Tibial nerve (tissue), 4 donors: Measurements from ENCODE around the gene WDR88. TPM values are rescaled to one million over a fixed set of nuclear protein-coding genes. Genes with fewer than 3 reads are reported as not detected.
A peak's percentile ranks its signal among the peaks of the same experiment; 100 is the strongest.

ENCODE experiments used
- DNase-seq, 2 donors: peaks; one replicate each; pipeline ENCODE4 v3.0.0-alpha.2; 2019; ENCODE audit warnings: low spot score in 2 of 2
- H3K27ac ChIP-seq, 4 donors: fragments of 200-600 bp; sonication (generic) in 3 of 4; one replicate each; pipeline ENCODE4 v1.5.1; 2017 to 2019; ENCODE audit warnings: mild to moderate bottlenecking in 1 of 4
- H3K27me3 ChIP-seq, 2 donors: fragments of 200-600 bp; sonication (generic) in 1 of 2; one replicate each; pipeline versions ENCODE4 v1.5.1 to v1.6.0; 2017 to 2019
- H3K36me3 ChIP-seq, 3 donors: fragments of 200-600 bp; sonication (generic); one replicate each; pipeline ENCODE4 v1.5.1; 2018 to 2019
- H3K4me1 ChIP-seq, 4 donors: fragments of 200-600 bp; sonication (generic) in 3 of 4; one replicate each; pipeline ENCODE4 v1.5.1; 2017 to 2019
- H3K4me3 ChIP-seq, 4 donors: fragments of 200-600 bp; sonication (generic) in 3 of 4; one replicate each; pipeline ENCODE4 v1.5.1; 2017 to 2019; ENCODE audit warnings: mild to moderate bottlenecking in 1 of 4, moderate library complexity in 1 of 4
- H3K9me3 ChIP-seq, 4 donors: fragments of 200-600 bp; sonication (generic) in 3 of 4; one replicate each; pipeline ENCODE4 v1.5.1; 2017 to 2019
- CTCF ChIP-seq, 5 experiments: fragments of 200-600 bp in 3 of 5; fragments of 450-650 bp in 2 of 5; sonication (generic) in 3 of 5; IDR thresholded peaks; one replicate each; pipeline ENCODE4 v1.5.1; 2016 to 2019; ENCODE audit warnings: antibody characterized with exemption in 5 of 5, mild to moderate bottlenecking in 3 of 5, moderate library complexity in 2 of 5
- EP300 ChIP-seq, 2 donors: sonication (generic); formaldehyde crosslinking; IDR thresholded peaks; one replicate each; pipeline ENCODE4 v1.6.1; 2017; ENCODE audit warnings: antibody characterized with exemption in 2 of 2, mild to moderate bottlenecking in 1 of 2
- POLR2A ChIP-seq, 2 donors: fragments of 450-650 bp; IDR thresholded peaks; one replicate each; pipeline ENCODE4 v1.6.1; 2017; ENCODE audit warnings: antibody characterized with exemption in 2 of 2, mild to moderate bottlenecking in 2 of 2, moderate library complexity in 2 of 2
- WGBS, 2 donors: methylation state at CpG; one replicate each; pipeline ENCODE4 v1.1.5; 2018; 5-methylcytosine and 5-hydroxymethylcytosine counted together
- total RNA-seq, 4 donors: library from RNA; depleted of rRNA; stranded (reverse); fragments of >200 nt; gene quantifications; one replicate each; pipeline ENCODE4 v1.1.0, GENCODE V29; 2016

Gene WDR88
- total RNA-seq, 4 donors from 2014 or later = not detected

GRCh38 chr19:33195645-33196347 lies 63.9 kb downstream of the WDR88 start:
- 58 to 79% methylated on average over 6 to 13 of the region's 17 CpGs for WGBS, 2 donors
- Histone ChIP-seq H3K4me1 (peaks cover 0 to 23% (median 7%) of the 10 kb centered on the region in 4 donors), H3K4me3 (peak overlapping the region in 2 of 4 donors; percentile 51 to 88), H3K27me3 (no peaks in the 10 kb centered on the region), H3K9me3 (no peaks in the 10 kb centered on the region), H3K27ac (peak overlapping the region in 2 of 4 donors; percentile 31 to 86), H3K36me3 (peaks cover 0 to 38% (median 0%) of the 10 kb centered on the region in 3 donors)
- TF ChIP-seq CTCF (IDR thresholded peaks at IDR 0.05) = no peak
- no peak for TF ChIP-seq EP300 (IDR thresholded peaks at IDR 0.05)
- TF ChIP-seq POLR2A (IDR thresholded peaks at IDR 0.05) = no peak
- DNase-seq = no peak

- TF ChIP-seq POLR2A (IDR thresholded peaks at IDR 0.05) = no peak
- H3K27me3 ChIP-seq = no peaks in the 10 kb centered on the region
- no peak overlapping the region for H3K27ac ChIP-seq
- H3K4me3 ChIP-seq = no peak overlapping the region
- DNase-seq = no peak
- peaks cover 0 to 45% (median 0%) of the 10 kb centered on the region in 3 donors for H3K36me3 ChIP-seq
- 87 to 88% methylated on average over 10 of the region's 10 CpGs for WGBS, 2 donors
- no peaks in the 10 kb centered on the region for H3K9me3 ChIP-seq
- H3K4me1 ChIP-seq = peaks cover 0 to 23% (median 7%) of the 10 kb centered on the region in 4 donors
Measured at GRCh38 chr19:33196446-33197193, 64.7 kb downstream of the WDR88 start.

- DNase-seq = no peak
- WGBS, 2 donors = 82 to 88% methylated on average over 4 to 11 of the region's 11 CpGs
Measured at GRCh38 chr19:33197591-33198000, 65.7 kb downstream of the WDR88 start.

GRCh38 chr19:33198169-33198568 lies 66.3 kb downstream of the WDR88 start:
- H3K9me3 ChIP-seq = no peaks in the 10 kb centered on the region
- DNase-seq = no peak
- H3K4me3 ChIP-seq = no peak overlapping the region
- no peaks in the 10 kb centered on the region for H3K27me3 ChIP-seq
- H3K36me3 ChIP-seq = peaks cover 0 to 55% (median 0%) of the 10 kb centered on the region in 3 donors
- H3K27ac ChIP-seq = no peak overlapping the region
- 71 to 90% methylated on average over 5 to 7 of the region's 7 CpGs for WGBS, 2 donors
- TF ChIP-seq CTCF (IDR thresholded peaks at IDR 0.05) = no peak
- H3K4me1 ChIP-seq = peaks cover 0 to 23% (median 7%) of the 10 kb centered on the region in 4 donors

More at GRCh38 chr19:33197591-33198000, 65.7 kb downstream of the WDR88 start:
- Histone ChIP-seq H3K36me3 (peaks cover 0 to 49% (median 0%) of the 10 kb centered on the region in 3 donors), H3K4me1 (peaks cover 0 to 23% (median 7%) of the 10 kb centered on the region in 4 donors), H3K4me3 (no peak overlapping the region), H3K9me3 (no peaks in the 10 kb centered on the region), H3K27me3 (no peaks in the 10 kb centered on the region), H3K27ac (no peak overlapping the region)
- no peak for TF ChIP-seq EP300 (IDR thresholded peaks at IDR 0.05)
- TF ChIP-seq CTCF (IDR thresholded peaks at IDR 0.05) = no peak
- TF ChIP-seq POLR2A (IDR thresholded peaks at IDR 0.05) = no peak

GRCh38 chr19:33199441-33200265 lies 67.7 kb downstream of the WDR88 start:
- peaks cover 0 to 68% (median 0%) of the 10 kb centered on the region in 3 donors for H3K36me3 ChIP-seq
- no peaks in the 10 kb centered on the region for H3K9me3 ChIP-seq
- no peaks in the 10 kb centered on the region for H3K27me3 ChIP-seq
- no peak for DNase-seq
- 74 to 78% methylated on average over 8 of the region's 8 CpGs for WGBS, 2 donors
- peaks cover 0 to 19% (median 7%) of the 10 kb centered on the region in 4 donors for H3K4me1 ChIP-seq
- H3K27ac ChIP-seq = no peak overlapping the region
- no peak for TF ChIP-seq CTCF (IDR thresholded peaks at IDR 0.05)
- H3K4me3 ChIP-seq = no peak overlapping the region
